Skeletal muscle satellite cell (primary cell): ENCODE data around the gene FNDC8. TPM values are rescaled to one million over a fixed set of nuclear protein-coding genes. Genes with fewer than 3 reads are reported as not detected.
"Not testable (repeated sequence)": the region's sequence is repeated elsewhere in the genome, so short reads cannot be mapped to it uniquely, and the experiment has no call there.

Experiments
- H3K27me3 ChIP-seq: 2 replicates; pipeline ENCODE4 v1.7.0; 2013; ENCODE audit warnings: low read length; ENCODE audit not compliant: control insufficient read depth, insufficient read depth
- H3K36me3 ChIP-seq: 2 replicates; pipeline ENCODE4 v1.7.0; 2013; ENCODE audit warnings: mild to moderate bottlenecking, control low read depth, low read length; ENCODE audit not compliant: insufficient read depth
- H3K4me1 ChIP-seq: 2 replicates; pipeline ENCODE4 v1.7.0; 2013; ENCODE audit warnings: low read length; ENCODE audit not compliant: control insufficient read depth, insufficient read depth
- H3K4me2 ChIP-seq: 2 replicates; pipeline ENCODE4 v1.7.0; 2013; ENCODE audit warnings: mild to moderate bottlenecking, low read length
- H3K4me3 ChIP-seq: 2 replicates; pipeline ENCODE4 v1.7.0; 2013; ENCODE audit warnings: low read length
- H3K9ac ChIP-seq: 2 replicates; pipeline ENCODE4 v1.7.0; 2013; ENCODE audit warnings: mild to moderate bottlenecking, low read depth, low read length, moderate library complexity
- H3K9me3 ChIP-seq: replicated peaks from 2 replicates; pipeline ENCODE4 v1.7.0; 2013; ENCODE audit warnings: mild to moderate bottlenecking, control low read depth, low read length
- small RNA-seq: library from RNA; depleted of rRNA; stranded (forward); fragments of <200 nt; gene quantifications from one replicate; pipeline ENCODE3, GENCODE V24; 2012

FNDC8 gene

DNA sequence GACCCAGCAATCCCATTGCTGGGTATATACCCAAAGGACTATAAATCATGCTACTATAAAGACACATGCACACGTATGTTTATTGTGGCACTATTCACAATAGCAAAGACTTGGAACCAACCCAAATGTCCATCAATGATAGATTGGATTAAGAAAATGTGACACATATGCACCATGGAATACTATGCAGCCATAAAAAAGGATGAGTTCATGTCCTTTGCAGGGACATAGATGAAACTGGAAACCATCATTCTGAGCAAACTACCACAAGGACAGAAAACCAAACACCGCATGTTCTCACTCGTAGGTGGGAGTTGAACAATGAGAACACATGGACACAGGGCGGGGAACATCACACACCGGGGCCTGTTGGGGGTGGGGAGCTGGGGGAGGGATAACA is 58.0 kb downstream of the FNDC8 start:
- not testable (repeated sequence) for H3K4me2 ChIP-seq, H3K36me3 ChIP-seq, H3K9ac ChIP-seq, H3K4me3 ChIP-seq, H3K9me3 ChIP-seq, H3K4me1 ChIP-seq
- peaks cover 28% of the 10 kb centered on the region for H3K27me3 ChIP-seq

Small RNA genes lying within 50 kb of the gene (small RNA-seq; reads per million reads assigned to genes)
- gene AC004223.1 = 0.77 reads per million, percentile 14 among the genes with 10 or more reads in this experiment
- not detected for gene RNU6-840P
